PFSK-1 (cell line): Measurements from ENCODE around the gene CCP110.

Experiments used
- POLR2AphosphoS5 ChIP-seq: IDR thresholded peaks from 2 replicates; pipeline ENCODE4 v1.6.1; 2012; ENCODE audit warnings: low read depth, mild to moderate bottlenecking, control low read depth, low read length, moderate library complexity
- REST ChIP-seq, 2 experiments: IDR thresholded peaks; 2 replicates each; pipeline versions ENCODE4 v1.6.1 to v1.8.0; 2011 to 2012; ENCODE audit warnings: low read depth in 2 of 2, low read length in 2 of 2, control low read depth in 1 of 2, inconsistent platforms in 1 of 2, mild to moderate bottlenecking in 1 of 2, moderate library complexity in 1 of 2; ENCODE audit not compliant: insufficient read depth in 1 of 2
- SIN3A ChIP-seq: IDR thresholded peaks from 2 replicates; pipeline ENCODE4 v1.6.1; 2012; ENCODE audit warnings: mild to moderate bottlenecking, low read length, moderate library complexity, borderline replicate concordance; ENCODE audit not compliant: insufficient read depth
- TAF1 ChIP-seq: IDR thresholded peaks from 2 replicates; pipeline ENCODE4 v1.6.1; 2012; ENCODE audit warnings: low read length, control low read depth, borderline replicate concordance; ENCODE audit not compliant: insufficient read depth

GRCh38 chr16:19573997-19574396 lies 50.3 kb downstream of the CCP110 start:
- TF ChIP-seq TAF1 (no peak), POLR2AphosphoS5 (no peak), REST (IDR thresholded peaks at IDR 0.05; ENCODE audit: insufficient read depth in 1 of 2, low read depth in 2 of 2, low read length in 2 of 2) (no peak), SIN3A (no peak)
